ENCODE results near the gene DENND1B. TPM values are rescaled to one million over a fixed set of nuclear protein-coding genes. Genes with fewer than 3 reads are reported as not detected.
"Not testable (repeated sequence)": the region's sequence is repeated elsewhere in the genome, so short reads cannot be mapped to it uniquely, and the experiment has no call there.

The DENND1B gene
- polyA plus RNA-seq, 1 experiment, result 5.2 TPM

GRCh38 chr1:197763769-197764168, 11.5 kb downstream of the DENND1B start:
- no peak for DNase-seq (ENCODE audit: low read depth)
- H3K27me3 ChIP-seq (ENCODE audit: control insufficient read depth, insufficient read depth, low read length), result no peaks in the 10 kb centered on the region
- no peak overlapping the region for H3K4me3 ChIP-seq (ENCODE audit: low read depth, low read length)
- ChIA-PET POLR2A (no interaction called here), CTCF (interaction anchor here (1.1 to 1.4 kb wide), 3 partner anchors 25 to 28 kb away, joined by 3 read pairs; no protein-coding TSS in a partner anchor)
- peaks cover 1% of the 10 kb centered on the region for H3K36me3 ChIP-seq (ENCODE audit: control insufficient read depth, insufficient read depth, low read length)
- TF ChIP-seq, protein P1, sequence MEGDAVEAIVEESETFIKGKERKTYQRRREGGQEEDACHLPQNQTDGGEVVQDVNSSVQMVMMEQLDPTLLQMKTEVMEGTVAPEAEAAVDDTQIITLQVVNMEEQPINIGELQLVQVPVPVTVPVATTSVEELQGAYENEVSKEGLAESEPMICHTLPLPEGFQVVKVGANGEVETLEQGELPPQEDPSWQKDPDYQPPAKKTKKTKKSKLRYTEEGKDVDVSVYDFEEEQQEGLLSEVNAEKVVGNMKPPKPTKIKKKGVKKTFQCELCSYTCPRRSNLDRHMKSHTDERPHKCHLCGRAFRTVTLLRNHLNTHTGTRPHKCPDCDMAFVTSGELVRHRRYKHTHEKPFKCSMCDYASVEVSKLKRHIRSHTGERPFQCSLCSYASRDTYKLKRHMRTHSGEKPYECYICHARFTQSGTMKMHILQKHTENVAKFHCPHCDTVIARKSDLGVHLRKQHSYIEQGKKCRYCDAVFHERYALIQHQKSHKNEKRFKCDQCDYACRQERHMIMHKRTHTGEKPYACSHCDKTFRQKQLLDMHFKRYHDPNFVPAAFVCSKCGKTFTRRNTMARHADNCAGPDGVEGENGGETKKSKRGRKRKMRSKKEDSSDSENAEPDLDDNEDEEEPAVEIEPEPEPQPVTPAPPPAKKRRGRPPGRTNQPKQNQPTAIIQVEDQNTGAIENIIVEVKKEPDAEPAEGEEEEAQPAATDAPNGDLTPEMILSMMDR (IDR thresholded peaks at IDR 0.05; ENCODE audit: insufficient read depth, low read depth, low read length), result no peak

- ChIA-PET POLR2A (no interaction called here), CTCF (interaction anchor here (0.6 to 1.4 kb wide), 3 partner anchors 27 to 87 kb away, joined by 3 to 4 read pairs (median 3); no protein-coding TSS in a partner anchor)
- Histone ChIP-seq H3K27me3 (ENCODE audit: control insufficient read depth, insufficient read depth, low read length) (no peaks in the 10 kb centered on the region), H3K4me3 (ENCODE audit: low read depth, low read length) (no peak overlapping the region), H3K36me3 (ENCODE audit: control insufficient read depth, insufficient read depth, low read length) (peaks cover 1% of the 10 kb centered on the region)
- TF ChIP-seq, protein P1 (IDR thresholded peaks at IDR 0.05; ENCODE audit: insufficient read depth, low read depth, low read length), result no peak
- no peak for DNase-seq (ENCODE audit: low read depth)
Observed at GRCh38 chr1:197763307-197763706, 12.0 kb downstream of the DENND1B start.

GRCh38 chr1:197761654-197762053, 13.6 kb downstream of the DENND1B start:
- POLR2A ChIA-PET, result interaction anchor here (0.6 kb wide), 1 partner anchor 18 kb away, joined by 3 read pairs; no protein-coding TSS in a partner anchor
- Histone ChIP-seq H3K36me3 (ENCODE audit: control insufficient read depth, insufficient read depth, low read length) (no peaks in the 10 kb centered on the region; the same call in none of the 2 replicates), H3K27me3 (ENCODE audit: control insufficient read depth, insufficient read depth, low read length) (no peaks in the 10 kb centered on the region), H3K4me3 (ENCODE audit: low read depth, low read length) (no peak overlapping the region)
- TF ChIP-seq, protein P1 (IDR thresholded peaks at IDR 0.05; ENCODE audit: insufficient read depth, low read depth, low read length), result no peak
- DNase-seq (ENCODE audit: low read depth), result no peak
- CTCF ChIA-PET, result no interaction called here

DNA sequence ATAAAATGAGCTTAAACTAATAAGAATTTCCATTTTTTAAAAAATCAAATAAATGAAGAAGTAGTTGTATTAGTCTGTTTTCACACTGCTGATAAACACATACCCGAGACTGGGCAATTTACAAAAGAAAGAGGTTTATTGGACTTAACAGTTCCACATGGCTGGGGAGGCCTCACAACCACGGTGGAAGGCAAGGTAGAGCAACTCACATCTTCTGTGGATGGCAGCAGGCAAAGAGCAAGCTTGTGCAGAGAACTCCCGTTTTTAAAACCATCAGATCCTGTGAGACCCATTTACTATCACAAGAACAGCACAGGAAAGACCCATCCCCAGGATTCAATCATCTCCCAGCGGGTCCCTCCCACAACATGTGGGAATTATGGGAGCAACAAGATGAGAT, 19.7 kb downstream of the DENND1B start:
- H3K4me3 ChIP-seq (ENCODE audit: low read depth, low read length); H3K27me3 ChIP-seq (ENCODE audit: control insufficient read depth, insufficient read depth, low read length); POLR2A ChIA-PET; DNase-seq (ENCODE audit: low read depth); H3K36me3 ChIP-seq (ENCODE audit: control insufficient read depth, insufficient read depth, low read length): not testable (repeated sequence)
- CTCF ChIA-PET, result interaction anchor here (0.6 to 1.2 kb wide), 2 partner anchors 113 to 1567 kb away, joined by 3 to 4 read pairs; no protein-coding TSS in a partner anchor

DNA sequence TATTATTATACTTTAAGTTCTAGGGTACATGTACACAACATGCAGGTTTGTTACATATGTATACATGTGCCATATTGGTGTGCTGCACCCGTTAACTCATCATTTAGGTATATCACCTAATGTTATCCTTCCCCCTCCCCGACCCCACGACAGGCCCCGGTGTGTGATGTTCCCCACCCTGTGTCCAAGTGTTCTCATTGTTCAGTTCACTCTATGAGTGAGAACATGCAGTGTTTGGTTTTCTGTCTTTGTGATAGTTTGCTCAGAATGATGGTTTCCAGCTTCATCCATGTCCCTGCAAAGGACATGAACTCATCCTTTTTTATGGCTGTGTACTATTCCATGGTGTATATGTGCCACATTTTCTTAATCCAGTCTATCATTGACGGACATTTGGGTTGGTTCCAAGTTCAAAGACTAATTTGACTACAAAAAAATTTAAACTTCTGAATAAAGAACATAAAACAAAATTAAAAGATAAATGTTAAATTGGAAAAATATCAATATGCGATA, 22.6 kb downstream of the DENND1B start:
- H3K27me3 ChIP-seq (ENCODE audit: control insufficient read depth, insufficient read depth, low read length); CTCF ChIA-PET; POLR2A ChIA-PET; DNase-seq (ENCODE audit: low read depth); H3K36me3 ChIP-seq (ENCODE audit: control insufficient read depth, insufficient read depth, low read length); H3K4me3 ChIP-seq (ENCODE audit: low read depth, low read length): not testable (repeated sequence)

GRCh38 chr1:197750366-197750765, 24.9 kb downstream of the DENND1B start:
- CTCF ChIA-PET, result interaction anchor here (0.7 kb wide), 1 partner anchor 44 kb away, joined by 4 read pairs; no protein-coding TSS in a partner anchor
- TF ChIP-seq, protein P1 (IDR thresholded peaks at IDR 0.05; ENCODE audit: insufficient read depth, low read depth, low read length), result no peak
- Histone ChIP-seq H3K4me3 (ENCODE audit: low read depth, low read length) (no peak overlapping the region), H3K27me3 (ENCODE audit: control insufficient read depth, insufficient read depth, low read length) (no peaks in the 10 kb centered on the region), H3K36me3 (ENCODE audit: control insufficient read depth, insufficient read depth, low read length) (no peaks in the 10 kb centered on the region; the same call in 1 of the 2 replicates)
- POLR2A ChIA-PET, result no interaction called here
- DNase-seq (ENCODE audit: low read depth), result no peak

Data from BJ (cell line).